Muscle layer of duodenum (tissue), 2 donors: ENCODE results near the gene CXCL5.

Experiments used
- H3K27ac ChIP-seq: one replicate; pipeline ENCODE4 v1.7.0; 2013; ENCODE audit warnings: mild to moderate bottlenecking, low read length
- H3K27me3 ChIP-seq: one replicate; pipeline ENCODE4 v1.7.0; 2013; ENCODE audit warnings: low read depth, mild to moderate bottlenecking, control low read depth, low read length
- H3K36me3 ChIP-seq, 2 donors: one replicate each; pipeline ENCODE4 v1.7.0; 2013; ENCODE audit warnings: low read length in 2 of 2, control low read depth in 1 of 2, mild to moderate bottlenecking in 1 of 2; ENCODE audit not compliant: insufficient read depth in 2 of 2, control insufficient read depth in 1 of 2
- H3K4me1 ChIP-seq, 2 donors: one replicate each; pipeline ENCODE4 v1.7.0; 2013; ENCODE audit warnings: low read length in 2 of 2, mild to moderate bottlenecking in 2 of 2, control low read depth in 1 of 2, moderate library complexity in 1 of 2; ENCODE audit not compliant: insufficient read depth in 2 of 2, control insufficient read depth in 1 of 2
- H3K4me3 ChIP-seq, 2 donors: one replicate each; pipeline ENCODE4 v1.7.0; 2013; ENCODE audit warnings: low read length in 2 of 2, low read depth in 1 of 2, mild to moderate bottlenecking in 1 of 2
- H3K9me3 ChIP-seq, 2 donors: one replicate each; pipeline ENCODE4 v1.7.0; 2013; ENCODE audit warnings: low read length in 2 of 2, control low read depth in 1 of 2, mild to moderate bottlenecking in 1 of 2; ENCODE audit not compliant: control insufficient read depth in 1 of 2
- donor health status: healthy.

CXCL5 gene

GRCh38 chr4:73945674-73946449, 52.6 kb downstream of the CXCL5 start:
- Histone ChIP-seq H3K9me3 (no peaks in the 10 kb centered on the region), H3K27me3 (peaks cover 11% of the 10 kb centered on the region), H3K36me3 (no peaks in the 10 kb centered on the region), H3K4me1 (peaks cover 0 to 5% of the 10 kb centered on the region in 2 donors), H3K4me3 (no peak overlapping the region), H3K27ac (no peak overlapping the region)
